ENCODE measurements around the gene FAM110A.

DNA sequence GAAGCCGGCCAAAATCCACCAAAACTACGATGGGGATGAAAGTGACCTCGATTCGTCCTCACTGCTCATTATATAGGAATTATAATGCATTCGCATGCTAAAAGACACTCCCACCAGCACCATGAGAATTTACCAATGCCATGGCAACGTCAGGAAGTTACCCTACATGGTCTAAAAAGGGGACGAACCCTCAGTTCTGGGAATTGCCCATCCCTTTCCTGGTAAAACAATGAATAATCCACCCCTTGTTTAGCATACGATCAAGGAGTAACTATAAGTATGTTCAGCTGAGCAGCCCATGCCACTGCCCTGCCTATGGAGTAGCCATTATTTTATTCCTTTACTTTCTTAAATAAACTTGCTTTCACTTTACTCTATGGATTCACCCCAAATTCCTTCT is 20.1 kb upstream of the FAM110A start:
- TF ChIP-seq FOXK2 (IDR thresholded peaks at IDR 0.05) (no peak), SUZ12 (IDR thresholded peaks at IDR 0.05) (no peak), ELF4 (IDR thresholded peaks at IDR 0.05) (no peak), ZNF384 (IDR thresholded peaks at IDR 0.05) (no peak), HDGF (IDR thresholded peaks at IDR 0.05; ENCODE audit: borderline replicate concordance) (no peak), SP1 (IDR thresholded peaks at IDR 0.05) (no peak)

Data from HEK293T (cell line).